Activated CD8-positive, alpha-beta memory T cell treated with anti-CD3 and anti-CD28 coated beads, Interleukin-2, amount 10 ng/mL, durations not matched to agents 7 days and 5 days (primary cell): ENCODE results near the gene GMPR. TPM values are rescaled to one million over a fixed set of nuclear protein-coding genes. Genes with fewer than 3 reads are reported as not detected.
A peak's percentile ranks its signal among the peaks of the same experiment; 100 is the strongest.

Source experiments
- ATAC-seq: fragments of 150-1000 bp; cut with Tn5 transposase; one replicate; pipeline ENCODE4 v1.10.0; 2021; ENCODE audit warnings: moderate library complexity
- CTCF ChIA-PET: fragments of 350-600 bp; sonication (Branson Sonifier 250); formaldehyde crosslinking; loops from one replicate; lab custom pipeline; 2021; ENCODE audit warnings: antibody characterized with exemption; lab: Charles Lee
- DNase-seq: peaks from one replicate; pipeline ENCODE4 v3.0.0-alpha.2; 2020
- H3K27ac Mint-ChIP-seq: one replicate; pipeline ENCODE4 v1.8.0; 2021; ENCODE audit warnings: mild to moderate bottlenecking, mixed read lengths
- H3K27me3 Mint-ChIP-seq: one replicate; pipeline ENCODE4 v1.8.0; 2021; ENCODE audit warnings: mixed read lengths
- H3K36me3 Mint-ChIP-seq: one replicate; pipeline ENCODE4 v1.8.0; 2021; ENCODE audit warnings: mild to moderate bottlenecking, mixed read lengths
- H3K4me1 Mint-ChIP-seq: one replicate; pipeline ENCODE4 v1.8.0; 2021; ENCODE audit warnings: mixed read lengths
- H3K4me3 Mint-ChIP-seq: one replicate; pipeline ENCODE4 v1.8.0; 2021; ENCODE audit warnings: mild to moderate bottlenecking, moderate library complexity, mixed read lengths
- H3K9me3 Mint-ChIP-seq: one replicate; pipeline ENCODE4 v1.8.0; 2022; ENCODE audit warnings: low read depth, mixed read lengths
- total RNA-seq, 2 experiments: library from RNA; stranded (reverse); gene quantifications; one replicate each; pipeline ENCODE4 v1.2.3, GENCODE V29; 2021

The GMPR gene
- total RNA-seq, 2 experiments from 2014 or later: 11.8 to 13.1 TPM

GRCh38 chr6:16274483-16274882 lies 36.1 kb downstream of the GMPR start:
- Mint-ChIP-seq H3K9me3 (no peaks in the 10 kb centered on the region), H3K27ac (no peak overlapping the region), H3K36me3 (no peaks in the 10 kb centered on the region), H3K4me3 (no peak overlapping the region), H3K4me1 (peaks cover 11% of the 10 kb centered on the region), H3K27me3 (no peaks in the 10 kb centered on the region)
- ATAC-seq (no peak), DNase-seq (no peak)
- CTCF ChIA-PET: interaction anchor here (1.2 to 1.7 kb wide), 3 partner anchors 11 to 36 kb away, joined by 3 to 5 read pairs (median 3); no protein-coding TSS in a partner anchor

GRCh38 chr6:16274885-16275589 lies 36.6 kb downstream of the GMPR start:
- CTCF ChIA-PET: interaction anchor here (1.2 to 1.7 kb wide), 3 partner anchors 11 to 36 kb away, joined by 3 to 5 read pairs (median 3); no protein-coding TSS in a partner anchor
- ATAC-seq (no peak), DNase-seq (no peak)
- Mint-ChIP-seq H3K27ac (no peak overlapping the region), H3K4me1 (peaks cover 11% of the 10 kb centered on the region), H3K9me3 (no peaks in the 10 kb centered on the region), H3K27me3 (no peaks in the 10 kb centered on the region), H3K4me3 (no peak overlapping the region), H3K36me3 (no peaks in the 10 kb centered on the region)

GRCh38 chr6:16277101-16277981 lies 39.0 kb downstream of the GMPR start:
- Mint-ChIP-seq H3K4me1 (peaks cover 11% of the 10 kb centered on the region), H3K27ac (no peak overlapping the region), H3K27me3 (no peaks in the 10 kb centered on the region), H3K4me3 (no peak overlapping the region), H3K9me3 (no peaks in the 10 kb centered on the region), H3K36me3 (no peaks in the 10 kb centered on the region)
- DNase-seq (peak; percentile 49), ATAC-seq (peak; percentile 45)
- CTCF ChIA-PET: interaction anchor here (1.3 to 1.6 kb wide), 2 partner anchors 9 to 48 kb away, joined by 3 to 4 read pairs; no protein-coding TSS in a partner anchor

- ATAC-seq (no peak), DNase-seq (no peak)
- CTCF ChIA-PET: interaction anchor here (1.6 kb wide), 1 partner anchor 8 kb away, joined by 4 read pairs; no protein-coding TSS in a partner anchor
- Mint-ChIP-seq H3K9me3 (no peaks in the 10 kb centered on the region), H3K36me3 (no peaks in the 10 kb centered on the region), H3K27me3 (no peaks in the 10 kb centered on the region), H3K4me1 (peaks cover 8% of the 10 kb centered on the region), H3K4me3 (no peak overlapping the region), H3K27ac (no peak overlapping the region)
These were observed 39.8 kb downstream of the GMPR start for GRCh38 chr6:16278048-16278724.

GRCh38 chr6:16278750-16279149 lies 40.4 kb downstream of the GMPR start:
- Mint-ChIP-seq H3K27ac (no peak overlapping the region), H3K4me3 (no peak overlapping the region), H3K9me3 (no peaks in the 10 kb centered on the region), H3K36me3 (no peaks in the 10 kb centered on the region), H3K27me3 (no peaks in the 10 kb centered on the region), H3K4me1 (peaks cover 4% of the 10 kb centered on the region)
- CTCF ChIA-PET: no interaction called here
- DNase-seq (no peak), ATAC-seq (no peak)

- H3K4me3 Mint-ChIP-seq: no peak overlapping the region
- no peaks in the 10 kb centered on the region for H3K27me3 Mint-ChIP-seq
- CTCF ChIA-PET: no interaction called here
- no peaks in the 10 kb centered on the region for H3K36me3 Mint-ChIP-seq
- DNase-seq (no peak), ATAC-seq (no peak)
- H3K4me1 Mint-ChIP-seq: peaks cover 4% of the 10 kb centered on the region
- H3K27ac Mint-ChIP-seq: no peak overlapping the region
- no peaks in the 10 kb centered on the region for H3K9me3 Mint-ChIP-seq
These were observed 40.9 kb downstream of the GMPR start for GRCh38 chr6:16279243-16279642.

GRCh38 chr6:16282370-16282769 lies 44.0 kb downstream of the GMPR start:
- no peaks in the 10 kb centered on the region for H3K9me3 Mint-ChIP-seq
- H3K4me1 Mint-ChIP-seq: peaks cover 4% of the 10 kb centered on the region
- no peaks in the 10 kb centered on the region for H3K27me3 Mint-ChIP-seq
- DNase-seq: no peak
- no peak overlapping the region for H3K4me3 Mint-ChIP-seq
- no peaks in the 10 kb centered on the region for H3K36me3 Mint-ChIP-seq
- no peak overlapping the region for H3K27ac Mint-ChIP-seq
- CTCF ChIA-PET: no interaction called here
- ATAC-seq: no peak

GRCh38 chr6:16284472-16284871 lies 46.1 kb downstream of the GMPR start:
- no peak for DNase-seq
- ATAC-seq: no peak
- H3K27ac Mint-ChIP-seq: no peak overlapping the region
- H3K36me3 Mint-ChIP-seq: no peaks in the 10 kb centered on the region
- no peak overlapping the region for H3K4me3 Mint-ChIP-seq
- CTCF ChIA-PET: interaction anchor here (0.7 to 2.7 kb wide), 2 partner anchors 32 to 38 kb away, joined by 3 to 11 read pairs; no protein-coding TSS in a partner anchor
- no peaks in the 10 kb centered on the region for H3K27me3 Mint-ChIP-seq
- H3K9me3 Mint-ChIP-seq: no peaks in the 10 kb centered on the region
- no peaks in the 10 kb centered on the region for H3K4me1 Mint-ChIP-seq

- H3K4me3 Mint-ChIP-seq: no peak overlapping the region
- H3K36me3 Mint-ChIP-seq: no peaks in the 10 kb centered on the region
- no peaks in the 10 kb centered on the region for H3K4me1 Mint-ChIP-seq
- H3K9me3 Mint-ChIP-seq: no peaks in the 10 kb centered on the region
- no peak overlapping the region for H3K27ac Mint-ChIP-seq
- DNase-seq: no peak
- H3K27me3 Mint-ChIP-seq: no peaks in the 10 kb centered on the region
- no peak for ATAC-seq
- CTCF ChIA-PET: interaction anchor here (0.7 to 2.7 kb wide), 10 partner anchors 8 to 487 kb away, joined by 3 to 11 read pairs (median 4); no protein-coding TSS in a partner anchor
These were observed 47.2 kb downstream of the GMPR start for GRCh38 chr6:16285467-16286150.

GRCh38 chr6:16286151-16286522 lies 47.8 kb downstream of the GMPR start:
- Mint-ChIP-seq H3K27ac (no peak overlapping the region), H3K4me3 (no peak overlapping the region), H3K27me3 (no peaks in the 10 kb centered on the region), H3K4me1 (no peaks in the 10 kb centered on the region), H3K36me3 (no peaks in the 10 kb centered on the region), H3K9me3 (no peaks in the 10 kb centered on the region)
- DNase-seq (no peak), ATAC-seq (peak; percentile 42)
- CTCF ChIA-PET: interaction anchor here (0.7 to 2.7 kb wide), 12 partner anchors 9 to 486 kb away, joined by 3 to 11 read pairs (median 3); no protein-coding TSS in a partner anchor

GRCh38 chr6:16288163-16288562 lies 49.8 kb downstream of the GMPR start:
- CTCF ChIA-PET: no interaction called here
- no peaks in the 10 kb centered on the region for H3K4me1 Mint-ChIP-seq
- no peak overlapping the region for H3K27ac Mint-ChIP-seq
- DNase-seq (no peak), ATAC-seq (no peak)
- no peaks in the 10 kb centered on the region for H3K36me3 Mint-ChIP-seq
- no peak overlapping the region for H3K4me3 Mint-ChIP-seq
- no peaks in the 10 kb centered on the region for H3K9me3 Mint-ChIP-seq
- H3K27me3 Mint-ChIP-seq: no peaks in the 10 kb centered on the region

- no peaks in the 10 kb centered on the region for H3K9me3 Mint-ChIP-seq
- peaks cover 2% of the 10 kb centered on the region for H3K27me3 Mint-ChIP-seq
- no peak overlapping the region for H3K27ac Mint-ChIP-seq
- no peaks in the 10 kb centered on the region for H3K4me1 Mint-ChIP-seq
- no peak overlapping the region for H3K4me3 Mint-ChIP-seq
- CTCF ChIA-PET: no interaction called here
- no peak for DNase-seq
- no peak for ATAC-seq
- H3K36me3 Mint-ChIP-seq: no peaks in the 10 kb centered on the region
These were observed 53.4 kb downstream of the GMPR start for GRCh38 chr6:16291739-16292138.
